ENCODE results near the gene USP10.

The USP10 gene

GRCh38 chr16:84789431-84789830, 89.6 kb downstream of the USP10 start:
- DNase-seq (ENCODE audit: low read depth, low spot score) = no peak
- no peak overlapping the region for H3K27ac ChIP-seq

- DNase-seq (ENCODE audit: low read depth, low spot score) = no peak
- H3K27ac ChIP-seq = no peak overlapping the region
Observed at GRCh38 chr16:84790301-84790700, 90.5 kb downstream of the USP10 start.

GRCh38 chr16:84791088-84791487, 91.3 kb downstream of the USP10 start:
- no peak for DNase-seq (ENCODE audit: low read depth, low spot score)
- no peak overlapping the region for H3K27ac ChIP-seq

GRCh38 chr16:84791501-84791900, 91.7 kb downstream of the USP10 start:
- H3K27ac ChIP-seq = no peak overlapping the region
- DNase-seq (ENCODE audit: low read depth, low spot score) = no peak

- no peak overlapping the region for H3K27ac ChIP-seq
- no peak for DNase-seq (ENCODE audit: low read depth, low spot score)
Observed at GRCh38 chr16:84794186-84794585, 94.4 kb downstream of the USP10 start.

- H3K27ac ChIP-seq = no peak overlapping the region
- no peak for DNase-seq (ENCODE audit: low read depth, low spot score)
Observed at GRCh38 chr16:84794626-84795025, 94.8 kb downstream of the USP10 start.

GRCh38 chr16:84795329-84796053, 95.7 kb downstream of the USP10 start:
- H3K27ac ChIP-seq = no peak overlapping the region
- no peak for DNase-seq (ENCODE audit: low read depth, low spot score)

GRCh38 chr16:84800158-84800978, 100.6 kb downstream of the USP10 start:
- no peak overlapping the region for H3K27ac ChIP-seq
- no peak for DNase-seq (ENCODE audit: low read depth, low spot score)

GRCh38 chr16:84803146-84803545, 103.3 kb downstream of the USP10 start:
- no peak for DNase-seq (ENCODE audit: low read depth, low spot score)

GRCh38 chr16:84804326-84804725, 104.5 kb downstream of the USP10 start:
- H3K27ac ChIP-seq = no peak overlapping the region
- no peak for DNase-seq (ENCODE audit: low read depth, low spot score)

More at GRCh38 chr16:84803146-84803545, 103.3 kb downstream of the USP10 start:
- H3K27ac ChIP-seq = no peak overlapping the region

GRCh38 chr16:84806256-84806889, 106.6 kb downstream of the USP10 start:
- DNase-seq (ENCODE audit: low read depth, low spot score) = no peak
- H3K27ac ChIP-seq = no peak overlapping the region

- no peak overlapping the region for H3K27ac ChIP-seq
- no peak for DNase-seq (ENCODE audit: low read depth, low spot score)
Observed at GRCh38 chr16:84806890-84807258, 107.1 kb downstream of the USP10 start.

- no peak for DNase-seq (ENCODE audit: low read depth, low spot score)
- H3K27ac ChIP-seq = no peak overlapping the region
Observed at GRCh38 chr16:84807776-84808175, 108.0 kb downstream of the USP10 start.

GRCh38 chr16:84808826-84809225, 109.0 kb downstream of the USP10 start:
- DNase-seq (ENCODE audit: low read depth, low spot score) = no peak

GRCh38 chr16:84810518-84811273, 110.9 kb downstream of the USP10 start:
- no peak overlapping the region for H3K27ac ChIP-seq
- no peak for DNase-seq (ENCODE audit: low read depth, low spot score)

More at GRCh38 chr16:84808826-84809225, 109.0 kb downstream of the USP10 start:
- H3K27ac ChIP-seq = no peak overlapping the region

- H3K27ac ChIP-seq = no peak overlapping the region
- no peak for DNase-seq (ENCODE audit: low read depth, low spot score)
Observed at GRCh38 chr16:84811529-84811928, 111.7 kb downstream of the USP10 start.

GRCh38 chr16:84813141-84813934, 113.5 kb downstream of the USP10 start:
- no peak overlapping the region for H3K27ac ChIP-seq

GRCh38 chr16:84815462-84815861, 115.7 kb downstream of the USP10 start:
- no peak for DNase-seq (ENCODE audit: low read depth, low spot score)

More at GRCh38 chr16:84813141-84813934, 113.5 kb downstream of the USP10 start:
- DNase-seq (ENCODE audit: low read depth, low spot score) = no peak

GRCh38 chr16:84816023-84816422, 116.2 kb downstream of the USP10 start:
- no peak for DNase-seq (ENCODE audit: low read depth, low spot score)
- no peak overlapping the region for H3K27ac ChIP-seq

More at GRCh38 chr16:84815462-84815861, 115.7 kb downstream of the USP10 start:
- no peak overlapping the region for H3K27ac ChIP-seq

All from epithelial cell of prostate (primary cell).